Fibroblast of gingiva (primary cell): ENCODE results near the gene SPRED2.
"Not testable (repeated sequence)": the region's sequence is repeated elsewhere in the genome, so short reads cannot be mapped to it uniquely, and the experiment has no call there.

ENCODE experiments used
- DNase-seq: peaks from one replicate; pipeline ENCODE4 v3.0.0-alpha.2; 2011; ENCODE audit warnings: low read depth

Gene SPRED2

DNA sequence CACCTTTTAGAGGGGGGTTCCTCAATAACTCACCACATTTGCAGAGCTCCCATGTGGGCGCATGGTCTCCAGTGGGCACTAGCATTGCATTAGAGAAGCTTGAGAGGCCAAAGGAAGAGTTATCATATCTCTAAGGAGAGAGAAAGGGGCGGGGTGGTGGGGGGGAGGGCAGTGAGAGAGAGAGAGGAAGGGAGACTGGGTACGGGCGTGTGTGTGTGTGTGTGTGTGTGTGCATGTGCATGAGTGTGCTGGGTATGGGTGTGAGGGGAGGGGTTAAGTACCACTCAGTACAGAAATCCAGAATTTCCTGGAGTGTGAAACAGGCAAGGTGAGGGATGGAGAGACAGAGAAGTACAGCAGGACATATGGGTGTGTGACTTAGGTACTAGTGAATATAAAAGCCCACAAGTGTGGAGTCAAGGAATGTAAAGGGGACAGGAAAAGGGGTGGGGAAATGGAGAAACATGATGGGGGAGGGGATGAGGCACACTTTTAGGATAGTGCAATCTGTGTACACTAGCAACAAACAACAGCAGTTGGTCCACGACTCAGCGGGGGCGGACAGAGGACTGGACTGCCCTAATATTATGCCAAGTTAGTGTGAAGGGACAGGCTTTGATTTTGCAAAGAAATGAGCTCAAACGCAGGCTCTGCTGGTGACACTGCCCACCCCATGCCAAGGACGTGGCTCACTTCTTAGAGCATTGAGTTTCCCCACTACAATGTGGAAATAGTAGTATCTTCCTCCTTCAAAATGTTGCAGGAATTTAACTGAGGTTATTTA is 91.3 kb downstream of the SPRED2 start:
- DNase-seq, result peak; percentile 21

- DNase-seq, result no peak
Observed at GRCh38 chr2:65339648-65340047, 92.8 kb downstream of the SPRED2 start.

GRCh38 chr2:65338830-65339495 is 93.4 kb downstream of the SPRED2 start:
- DNase-seq, result not testable (repeated sequence)

- DNase-seq, result not testable (repeated sequence)
Observed at GRCh38 chr2:65337915-65338314, 94.5 kb downstream of the SPRED2 start.

GRCh38 chr2:65334714-65335113 is 97.7 kb downstream of the SPRED2 start:
- DNase-seq, result no peak

DNA sequence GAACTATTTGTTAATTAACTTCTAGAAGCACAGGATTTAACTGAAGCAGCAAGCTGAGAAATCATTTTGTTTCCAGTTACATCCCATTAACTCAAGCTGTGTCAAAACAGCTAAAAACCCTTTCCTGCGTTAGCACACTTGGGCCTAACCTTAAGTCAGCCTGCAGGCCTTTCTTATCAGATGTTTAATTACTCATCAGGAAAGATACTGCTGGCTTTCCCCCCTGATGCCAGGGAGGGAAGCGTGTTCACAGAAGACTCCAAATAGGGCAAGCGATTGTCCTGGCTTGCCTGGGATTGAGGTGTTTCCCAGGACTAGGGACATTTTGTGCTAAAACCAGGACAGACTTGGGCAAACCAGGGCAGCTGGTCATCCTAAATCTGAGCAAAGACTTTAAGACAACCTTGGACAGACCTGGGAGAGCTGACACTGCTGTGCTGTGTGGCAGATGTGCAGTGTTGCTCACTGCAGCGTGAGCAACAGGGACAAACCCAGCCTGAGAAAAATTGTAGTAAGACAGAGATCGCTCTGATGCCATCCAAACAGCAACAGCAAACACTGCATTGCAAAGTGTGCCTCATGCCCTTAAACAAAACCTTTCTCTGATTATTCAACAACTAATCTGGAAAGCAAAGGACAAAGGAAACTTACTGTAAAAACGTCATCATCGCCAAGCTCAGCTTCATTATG is 100.9 kb downstream of the SPRED2 start:
- DNase-seq, result no peak

DNA sequence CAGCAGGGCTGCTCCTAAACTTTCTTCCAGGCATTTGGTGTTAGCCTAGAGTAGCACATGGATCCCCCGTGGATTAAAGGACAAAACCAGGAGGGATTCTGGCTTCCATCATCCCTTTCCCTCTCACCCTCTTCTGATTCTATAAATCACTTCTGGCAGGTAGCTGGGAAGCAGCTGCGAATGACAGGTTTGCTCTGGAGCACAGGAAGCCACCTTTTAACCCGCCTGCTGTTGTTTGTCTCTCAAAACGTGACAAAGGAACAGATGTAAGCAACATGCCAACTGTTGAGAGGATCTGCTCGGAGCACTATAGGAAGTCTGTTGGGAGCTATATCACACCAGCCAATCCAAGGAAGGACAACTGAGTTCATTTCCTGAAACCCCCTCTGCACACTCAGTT is 102.9 kb downstream of the SPRED2 start:
- DNase-seq, result no peak

DNA sequence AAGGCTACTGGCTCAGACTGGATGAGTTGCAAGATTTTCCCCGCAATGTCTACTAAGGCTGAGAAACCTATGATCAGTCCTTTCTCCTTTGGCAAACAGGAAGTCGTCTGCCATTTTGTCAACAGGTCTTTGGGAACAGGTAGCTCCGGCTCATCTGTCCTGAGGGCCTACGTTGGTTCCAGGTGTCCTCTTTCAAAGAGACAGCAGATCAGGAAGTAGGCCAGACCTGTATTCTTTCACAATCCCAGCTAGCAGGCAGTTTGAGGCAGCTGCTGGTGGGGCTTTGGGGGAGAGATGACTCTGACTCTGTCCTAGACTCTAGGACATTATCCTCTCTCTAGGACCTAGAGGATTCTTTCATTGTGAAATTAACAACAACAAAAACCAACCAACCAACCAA is 106.1 kb downstream of the SPRED2 start:
- no peak for DNase-seq

GRCh38 chr2:65325066-65325465 is 107.3 kb downstream of the SPRED2 start:
- no peak for DNase-seq

DNA sequence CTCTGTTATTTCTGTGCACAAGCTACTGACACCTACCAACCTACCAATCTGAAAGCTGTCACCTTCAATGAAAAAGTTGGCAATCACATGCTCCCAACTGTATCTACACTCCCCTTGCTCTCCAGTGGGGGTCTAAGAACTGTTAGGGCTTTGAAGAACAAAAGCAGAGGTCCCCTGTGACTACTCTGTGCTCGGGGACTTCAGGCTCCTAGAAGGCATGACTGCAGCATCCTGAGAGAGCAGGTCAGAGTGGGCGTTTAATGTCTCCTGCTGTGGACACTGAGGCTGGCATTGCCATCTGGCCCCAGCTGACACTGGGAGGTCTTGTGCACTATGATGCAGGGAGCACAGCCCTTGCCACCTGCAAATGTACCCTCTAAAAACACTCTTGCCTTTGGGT is 111.5 kb downstream of the SPRED2 start:
- DNase-seq, result no peak

- DNase-seq, result peak; percentile 83
Observed at GRCh38 chr2:65320042-65320725, 112.2 kb downstream of the SPRED2 start.

- no peak for DNase-seq
Observed at GRCh38 chr2:65319674-65320041, 112.7 kb downstream of the SPRED2 start.

DNA sequence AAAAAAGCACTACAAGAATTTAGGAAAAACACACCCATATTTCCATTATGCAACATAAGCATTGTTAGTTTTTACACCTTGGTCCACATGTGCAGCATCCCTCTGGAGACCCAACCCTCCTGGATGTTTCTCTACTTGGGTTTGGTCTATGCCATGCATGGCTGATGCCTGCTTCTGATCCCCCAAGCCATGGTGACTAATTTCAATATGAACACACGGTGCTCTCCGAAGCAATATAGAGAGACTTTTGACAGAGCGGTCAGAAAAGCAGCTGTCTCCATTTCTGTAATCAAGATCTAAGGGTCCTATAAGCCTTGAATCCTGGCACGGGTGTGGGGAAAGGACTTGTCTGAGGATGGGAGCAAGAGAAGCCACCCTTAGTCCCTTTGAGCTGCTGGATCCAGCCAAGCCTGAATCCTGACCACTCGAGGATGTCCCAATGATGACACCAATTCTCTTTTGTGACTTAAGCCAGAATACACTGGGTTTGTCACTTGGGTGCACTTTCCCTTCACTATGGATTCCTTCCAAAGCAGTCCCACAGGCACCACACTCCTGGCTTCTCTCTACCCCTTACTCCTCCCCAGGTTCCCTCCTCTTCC is 113.2 kb downstream of the SPRED2 start:
- DNase-seq, result no peak

- DNase-seq, result no peak
Observed at GRCh38 chr2:65317841-65318240, 114.6 kb downstream of the SPRED2 start.

DNA sequence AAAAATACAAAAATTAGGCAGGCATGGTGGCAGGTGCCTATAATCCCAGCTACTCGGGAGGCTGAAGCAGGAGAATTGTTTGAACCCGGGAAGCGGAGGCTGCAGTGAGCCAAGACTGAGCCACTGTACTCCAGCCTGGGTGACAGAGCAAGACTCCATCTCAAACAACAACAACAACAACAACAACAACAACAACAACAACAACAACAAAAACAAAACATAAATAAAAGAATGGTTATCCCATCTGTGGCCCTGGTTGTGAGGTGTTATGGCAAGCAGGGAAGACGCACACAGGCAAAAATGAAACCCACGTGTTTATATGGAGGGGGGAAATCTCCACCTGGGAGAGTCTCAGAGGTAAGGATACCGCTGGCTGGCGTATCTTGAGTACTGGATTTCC is 115.0 kb downstream of the SPRED2 start:
- not testable (repeated sequence) for DNase-seq

DNA sequence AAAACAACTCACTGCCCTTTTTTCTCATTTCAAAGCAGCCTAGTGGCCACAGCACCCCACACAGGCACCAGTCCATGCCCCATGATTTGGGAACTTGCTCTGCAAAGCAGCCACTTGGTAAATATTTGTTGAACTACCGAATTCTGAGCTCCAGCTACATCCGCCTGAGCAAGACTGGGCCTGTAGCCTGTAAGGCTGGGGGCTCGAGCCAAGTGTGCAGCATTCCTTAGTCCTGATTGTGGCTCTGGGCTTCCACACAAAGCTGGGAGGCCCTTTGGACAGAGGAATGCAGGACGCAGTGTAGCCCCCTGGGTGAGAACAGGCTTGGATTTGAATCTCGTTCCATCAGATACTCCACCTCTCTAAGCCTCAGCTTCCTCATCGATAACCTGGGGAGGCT is 116.3 kb downstream of the SPRED2 start:
- peak; percentile 39 for DNase-seq

GRCh38 chr2:65314801-65315441 is 117.5 kb downstream of the SPRED2 start:
- no peak for DNase-seq

- DNase-seq, result no peak
Observed at GRCh38 chr2:65313954-65314256, 118.5 kb downstream of the SPRED2 start.

GRCh38 chr2:65313126-65313953 is 119.1 kb downstream of the SPRED2 start:
- DNase-seq, result no peak

DNA sequence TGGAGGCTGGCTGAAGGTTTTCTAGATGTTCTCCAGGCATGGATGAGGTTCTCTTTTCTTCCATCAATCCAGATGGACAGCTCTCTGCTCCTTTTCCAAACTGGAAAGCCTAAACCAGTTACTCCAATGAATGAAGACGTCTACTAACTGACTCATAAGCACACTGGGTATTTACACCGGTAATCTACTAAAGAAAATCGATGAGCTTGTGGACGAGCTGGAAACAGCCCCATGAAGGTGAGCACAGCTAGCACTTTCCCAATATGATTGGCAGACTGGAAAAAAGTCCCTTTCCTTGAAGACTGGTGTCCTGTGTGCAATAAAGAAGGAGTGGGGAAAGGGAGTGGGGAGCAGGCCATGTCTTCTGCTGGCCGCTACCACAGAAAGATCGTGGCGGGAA is 120.8 kb downstream of the SPRED2 start:
- DNase-seq, result no peak

DNA sequence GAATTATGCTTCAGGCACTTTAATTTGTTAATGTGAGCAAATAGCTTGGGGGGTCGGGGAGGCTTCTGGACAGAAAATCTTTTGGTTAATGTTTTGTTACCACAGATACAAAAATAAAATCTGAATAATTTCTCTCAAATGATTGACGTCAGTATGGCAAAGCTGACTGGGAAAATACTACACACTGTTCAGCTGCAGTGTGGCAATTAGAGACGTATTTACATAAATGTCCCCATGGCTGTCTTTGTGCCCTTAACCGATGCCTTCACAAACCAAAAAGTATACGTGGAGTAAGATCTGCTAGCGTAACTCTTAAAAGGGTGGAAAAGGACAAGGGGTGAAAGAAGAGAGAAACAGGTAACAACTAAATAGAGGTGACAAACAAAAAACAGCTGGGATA is 121.3 kb downstream of the SPRED2 start:
- no peak for DNase-seq
